GM12891 (cell line): ENCODE data around the gene CMSS1.

Source experiments
- PAX5 ChIP-seq: IDR thresholded peaks from 2 replicates; pipeline ENCODE4 v1.6.1; 2011; ENCODE audit warnings: low read length, moderate library complexity, mild to moderate bottlenecking; ENCODE audit not compliant: insufficient read depth, severe bottlenecking
- POLR2A ChIP-seq: IDR thresholded peaks from 2 replicates; pipeline ENCODE4 v1.6.1; 2011; ENCODE audit warnings: low read depth, low read length, control low read depth
- POLR2AphosphoS5 ChIP-seq: IDR thresholded peaks from 2 replicates; pipeline ENCODE4 v1.6.1; 2011; ENCODE audit warnings: low read depth, low read length, control low read depth
- POU2F2 ChIP-seq: IDR thresholded peaks from 2 replicates; pipeline ENCODE4 v1.6.1; 2011; ENCODE audit warnings: low read depth, mild to moderate bottlenecking, control low read depth, low read length, moderate library complexity
- SPI1 ChIP-seq: IDR thresholded peaks from 2 replicates; pipeline ENCODE4 v1.6.1; 2011; ENCODE audit warnings: low read depth, low read length, control low read depth
- TAF1 ChIP-seq: IDR thresholded peaks from 2 replicates; pipeline ENCODE4 v1.6.1; 2011; ENCODE audit warnings: low read depth, low read length, control low read depth

- TF ChIP-seq POLR2A (no peak), POLR2AphosphoS5 (no peak), SPI1 (no peak), TAF1 (no peak), POU2F2 (no peak), PAX5 (no peak)
Measured at GRCh38 chr3:99852851-99853250, 35.2 kb downstream of the CMSS1 start.
